Measurements from ENCODE around the gene ADCY10.
"Not testable (repeated sequence)": the region's sequence is repeated elsewhere in the genome, so short reads cannot be mapped to it uniquely, and the experiment has no call there.

Gene ADCY10

GRCh38 chr1:167808690-167809089 lies 105.2 kb downstream of the ADCY10 start:
- no peak for DNase-seq (ENCODE audit: low read depth in 2 of 2)

GRCh38 chr1:167808104-167808503 lies 105.8 kb downstream of the ADCY10 start:
- no peak for DNase-seq (ENCODE audit: low read depth in 2 of 2)

GRCh38 chr1:167806676-167807075 lies 107.3 kb downstream of the ADCY10 start:
- DNase-seq (ENCODE audit: low read depth in 2 of 2) = not testable (repeated sequence)

GRCh38 chr1:167806235-167806634 lies 107.7 kb downstream of the ADCY10 start:
- not testable (repeated sequence) for DNase-seq (ENCODE audit: low read depth in 2 of 2)

GRCh38 chr1:167805041-167805556 lies 108.8 kb downstream of the ADCY10 start:
- DNase-seq (ENCODE audit: low read depth in 2 of 2) = no peak

- DNase-seq (ENCODE audit: low read depth in 2 of 2) = peak; percentile 60 to 69
Measured at GRCh38 chr1:167803358-167804207, 110.4 kb downstream of the ADCY10 start.

- DNase-seq (ENCODE audit: low read depth in 2 of 2) = no peak
Measured at GRCh38 chr1:167802235-167802634, 111.7 kb downstream of the ADCY10 start.

GRCh38 chr1:167800251-167800650 lies 113.7 kb downstream of the ADCY10 start:
- no peak for DNase-seq (ENCODE audit: low read depth in 2 of 2)

GRCh38 chr1:167799747-167800146 lies 114.2 kb downstream of the ADCY10 start:
- DNase-seq (ENCODE audit: low read depth in 2 of 2) = no peak

- DNase-seq (ENCODE audit: low read depth in 2 of 2) = no peak
Measured at GRCh38 chr1:167798952-167799351, 115.0 kb downstream of the ADCY10 start.

- DNase-seq (ENCODE audit: low read depth in 2 of 2) = no peak
Measured at GRCh38 chr1:167797015-167797414, 116.9 kb downstream of the ADCY10 start.

- no peak for DNase-seq (ENCODE audit: low read depth in 2 of 2)
Measured at GRCh38 chr1:167795810-167796740, 117.9 kb downstream of the ADCY10 start.

GRCh38 chr1:167794043-167794442 lies 119.9 kb downstream of the ADCY10 start:
- DNase-seq (ENCODE audit: low read depth in 2 of 2) = no peak

GRCh38 chr1:167792188-167792565 lies 121.8 kb downstream of the ADCY10 start:
- DNase-seq (ENCODE audit: low read depth in 2 of 2) = no peak

GRCh38 chr1:167791281-167792187 lies 122.4 kb downstream of the ADCY10 start:
- no peak for DNase-seq (ENCODE audit: low read depth in 2 of 2)

- DNase-seq (ENCODE audit: low read depth in 2 of 2) = no peak
Measured at GRCh38 chr1:167790117-167790516, 123.8 kb downstream of the ADCY10 start.

- no peak for DNase-seq (ENCODE audit: low read depth in 2 of 2)
Measured at GRCh38 chr1:167789501-167789900, 124.4 kb downstream of the ADCY10 start.

- no peak for DNase-seq (ENCODE audit: low read depth in 2 of 2)
Measured at GRCh38 chr1:167786502-167786901, 127.4 kb downstream of the ADCY10 start.

- no peak for DNase-seq (ENCODE audit: low read depth in 2 of 2)
Measured at GRCh38 chr1:167784876-167785550, 128.9 kb downstream of the ADCY10 start.

GRCh38 chr1:167782946-167783345 lies 131.0 kb downstream of the ADCY10 start:
- DNase-seq (ENCODE audit: low read depth in 2 of 2) = no peak

- DNase-seq (ENCODE audit: low read depth in 2 of 2) = no peak
Measured at GRCh38 chr1:167781558-167781957, 132.4 kb downstream of the ADCY10 start.
